Karpas-422 (cell line): Measurements from ENCODE around the gene HOXB8. TPM values are rescaled to one million over a fixed set of nuclear protein-coding genes. Genes with fewer than 3 reads are reported as not detected.

Experiments
- DNase-seq: peaks from one replicate; pipeline ENCODE4 v3.0.0-alpha.2; 2015
- H2AFZ ChIP-seq: fragments of 200-600 bp; sonication (generic); 2 replicates; pipeline ENCODE4 v1.6.1; 2014; ENCODE audit warnings: antibody characterized with exemption, low read length, mixed read lengths
- H3K27ac ChIP-seq: fragments of 200-600 bp; sonication (generic); 2 replicates; pipeline ENCODE4 v1.5.1; 2014; ENCODE audit warnings: mild to moderate bottlenecking, low read length, moderate library complexity
- H3K27me3 ChIP-seq: fragments of 200-600 bp; sonication (generic); 2 replicates; pipeline ENCODE4 v1.6.1; 2014; ENCODE audit warnings: low read length, mixed read lengths
- H3K36me3 ChIP-seq: fragments of 200-600 bp; sonication (generic); 2 replicates; pipeline ENCODE4 v1.6.1; 2014; ENCODE audit warnings: low read length, mixed read lengths; ENCODE audit not compliant: insufficient read depth
- H3K4me1 ChIP-seq: fragments of 200-600 bp; sonication (generic); 2 replicates; pipeline ENCODE4 v1.6.1; 2014; ENCODE audit warnings: mild to moderate bottlenecking, low read length, mixed read lengths
- H3K4me2 ChIP-seq: fragments of 200-600 bp; sonication (generic); 2 replicates; pipeline ENCODE4 v1.6.1; 2014; ENCODE audit warnings: low read length, low read depth, mild to moderate bottlenecking; ENCODE audit not compliant: poor library complexity, severe bottlenecking
- H3K4me3 ChIP-seq: fragments of 200-600 bp; sonication (generic); 2 replicates; pipeline ENCODE4 v1.5.1; 2014; ENCODE audit warnings: mild to moderate bottlenecking, antibody characterized with exemption, low read length, mixed read lengths
- H3K79me2 ChIP-seq: fragments of 200-600 bp; sonication (generic); 2 replicates; pipeline ENCODE4 v1.6.1; 2014; ENCODE audit warnings: mild to moderate bottlenecking, low read length, mixed read lengths
- H3K9ac ChIP-seq: fragments of 200-600 bp; sonication (generic); 2 replicates; pipeline ENCODE4 v1.6.0; 2014; ENCODE audit warnings: low read length
- H3K9me2 ChIP-seq: fragments of 200-600 bp; sonication (generic), shearing (Covaris generic); replicated peaks from 2 replicates; pipeline ENCODE4 v1.6.0; 2014; ENCODE audit warnings: mild to moderate bottlenecking, low read length, moderate library complexity; ENCODE audit not compliant: insufficient read depth
- H3K9me3 ChIP-seq: fragments of 300-700, 200-600 bp; sonication (generic); 2 replicates; pipeline ENCODE4 v1.6.1; 2014; ENCODE audit warnings: low read length, mixed read lengths
- H4K20me1 ChIP-seq: fragments of 200-600 bp; sonication (generic); 2 replicates; pipeline ENCODE4 v1.6.1; 2014; ENCODE audit warnings: mild to moderate bottlenecking, antibody characterized with exemption, low read length, low read depth; ENCODE audit not compliant: insufficient read depth
- total RNA-seq: library from RNA; depleted of rRNA; stranded (reverse); fragments of >200 nt; shearing (Covaris generic); gene quantifications from 2 replicates; pipeline ENCODE4 v1.2.3, GENCODE V29; 2014; ENCODE audit warnings: low replicate concordance

The HOXB8 gene
- total RNA-seq, 1 experiment from 2014 or later: 4.2 TPM

DNA sequence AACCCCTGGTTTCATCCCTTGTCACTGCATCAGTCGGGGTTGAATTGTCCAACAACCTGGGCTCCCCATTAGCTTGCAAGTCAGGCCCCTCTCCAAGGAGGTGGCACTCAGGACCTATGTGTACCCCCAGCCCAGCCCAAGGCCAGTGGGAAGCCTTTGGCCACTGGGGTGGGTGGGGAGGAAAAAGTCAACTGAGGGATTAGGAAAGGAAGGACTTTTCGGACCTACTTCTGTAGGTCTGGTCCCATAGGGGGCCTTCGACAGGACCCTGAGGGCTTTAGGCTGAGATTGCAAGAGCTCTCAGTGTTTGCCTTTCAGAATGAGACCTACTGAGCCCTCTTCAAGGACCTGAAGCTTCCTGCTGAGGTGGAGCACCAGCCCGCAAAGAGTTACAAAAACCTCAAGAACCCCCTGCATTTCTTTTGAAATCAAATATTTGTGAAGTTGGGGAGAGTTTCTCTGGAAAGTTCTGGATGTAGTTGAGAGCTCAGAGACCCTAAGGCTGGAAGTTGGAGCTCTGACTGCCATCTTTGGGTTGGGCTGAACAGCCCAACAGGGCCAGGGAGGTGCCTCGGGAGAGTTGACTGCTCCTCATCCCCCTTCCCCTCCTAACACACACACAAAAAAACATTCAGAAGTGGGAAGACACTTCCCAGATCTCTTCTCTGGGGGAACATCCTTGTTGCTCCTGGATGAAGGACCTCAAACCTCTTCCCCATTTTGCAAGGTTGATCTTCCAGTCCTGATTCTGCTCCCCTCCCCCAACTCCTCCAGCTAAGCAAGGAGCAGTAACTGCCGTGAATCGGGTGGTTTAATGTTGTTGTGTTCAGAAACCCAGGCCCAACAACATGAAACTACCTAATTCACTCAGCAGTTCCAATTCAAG lies 16.8 kb upstream of the HOXB8 start:
- no peak overlapping the region for H2AFZ ChIP-seq
- H3K4me2 ChIP-seq: no peak overlapping the region
- no peaks in the 10 kb centered on the region for H3K36me3 ChIP-seq
- H3K9ac ChIP-seq: no peak overlapping the region
- H3K4me1 ChIP-seq: peaks cover 20% of the 10 kb centered on the region
- H3K9me3 ChIP-seq: no peaks in the 10 kb centered on the region
- H3K27ac ChIP-seq: no peak overlapping the region
- no peaks in the 10 kb centered on the region for H3K27me3 ChIP-seq
- no peaks in the 10 kb centered on the region for H3K79me2 ChIP-seq
- no peaks in the 10 kb centered on the region for H3K9me2 ChIP-seq
- no peak overlapping the region for H3K4me3 ChIP-seq
- no peak for DNase-seq
- H4K20me1 ChIP-seq: no peaks in the 10 kb centered on the region

DNA sequence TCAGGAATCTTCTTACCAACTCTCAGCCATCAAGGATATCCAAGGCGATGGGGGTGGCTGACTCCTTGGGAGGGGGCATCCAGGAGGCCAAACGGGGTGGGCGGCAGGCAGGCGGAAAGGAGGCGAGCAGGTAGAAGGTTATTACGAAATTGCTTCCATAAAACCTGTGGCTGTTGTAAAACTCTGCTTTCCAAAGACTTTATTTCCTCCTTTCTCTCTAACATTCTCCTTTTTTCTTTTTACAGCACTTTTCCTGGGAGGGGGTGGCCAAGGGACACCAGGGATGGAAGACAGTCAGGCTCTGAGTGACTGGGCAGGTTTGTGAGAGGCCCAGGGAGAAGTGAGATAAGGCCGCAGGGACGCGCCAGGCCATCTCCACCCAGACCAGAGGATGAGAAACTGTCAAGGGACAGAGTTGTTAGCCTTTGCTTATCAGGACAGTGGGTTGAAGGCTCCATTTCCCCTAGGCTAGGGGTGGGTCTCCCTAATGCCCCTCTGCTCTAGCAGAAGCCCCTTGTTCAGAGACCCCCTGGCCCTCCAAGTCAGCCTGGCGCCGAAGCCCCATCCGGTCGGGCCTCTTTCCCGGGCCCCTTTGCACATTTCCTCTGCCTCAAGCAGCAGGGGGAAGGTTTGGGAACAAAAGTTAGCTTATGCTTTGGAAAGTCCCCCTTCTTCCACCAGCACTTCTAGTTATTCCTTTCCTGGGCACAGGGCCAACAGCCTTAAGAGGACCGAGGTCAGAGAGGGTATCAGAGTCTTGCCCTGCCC lies 16.0 kb upstream of the HOXB8 start:
- Histone ChIP-seq H3K27me3 (no peaks in the 10 kb centered on the region), H3K4me1 (peaks cover 20% of the 10 kb centered on the region), H4K20me1 (no peaks in the 10 kb centered on the region), H3K9me2 (no peaks in the 10 kb centered on the region), H3K27ac (no peak overlapping the region), H3K9me3 (no peaks in the 10 kb centered on the region), H3K9ac (no peak overlapping the region), H2AFZ (no peak overlapping the region), H3K4me3 (no peak overlapping the region), H3K4me2 (no peak overlapping the region), H3K36me3 (no peaks in the 10 kb centered on the region), H3K79me2 (no peaks in the 10 kb centered on the region)
- DNase-seq: no peak

DNA sequence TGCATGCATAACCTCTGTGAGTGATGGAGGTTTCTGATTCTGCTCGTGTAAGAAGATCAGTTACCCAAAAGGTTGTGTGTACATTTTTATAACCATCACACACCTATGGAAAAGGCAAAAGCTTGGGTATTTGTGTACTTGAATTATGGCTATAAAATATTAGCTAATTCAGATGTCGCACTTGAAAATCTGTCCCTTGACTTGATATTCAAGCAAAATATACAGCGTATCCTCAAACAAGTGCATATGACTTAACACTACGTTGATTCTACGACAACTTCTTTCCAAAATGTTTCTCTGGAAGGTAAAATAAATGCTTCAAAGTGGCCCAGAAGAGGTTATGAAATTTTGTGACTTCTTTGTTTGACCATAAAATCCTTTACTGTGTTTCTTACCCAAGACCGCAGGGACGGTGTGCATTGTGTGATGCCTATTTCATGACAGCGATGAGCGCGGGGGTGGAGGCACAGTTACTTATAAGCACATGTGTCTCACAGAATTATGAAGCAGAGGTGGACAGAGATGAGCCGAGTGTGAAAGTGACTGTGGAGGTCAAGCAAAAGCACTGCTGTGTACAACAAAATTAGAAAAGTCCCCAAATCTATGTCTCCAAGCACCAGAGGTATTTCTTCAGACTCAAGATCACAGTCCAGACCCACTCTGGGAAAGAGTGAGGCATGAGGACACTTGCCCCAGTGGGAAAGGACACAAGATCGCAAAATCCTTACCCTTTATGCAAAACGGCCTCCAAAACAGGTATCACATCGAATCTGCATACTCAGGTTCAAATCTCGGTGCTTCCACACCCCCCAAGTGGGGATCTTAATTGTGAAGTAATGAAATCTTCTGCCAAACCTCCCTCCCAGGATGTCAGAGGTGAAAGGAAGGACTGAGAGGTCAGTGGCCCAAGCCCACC lies 15.2 kb upstream of the HOXB8 start:
- no peaks in the 10 kb centered on the region for H3K36me3 ChIP-seq
- no peaks in the 10 kb centered on the region for H4K20me1 ChIP-seq
- H3K9me3 ChIP-seq: no peaks in the 10 kb centered on the region
- H3K9ac ChIP-seq: no peak overlapping the region
- no peak overlapping the region for H3K4me2 ChIP-seq
- H3K27ac ChIP-seq: no peak overlapping the region
- H3K9me2 ChIP-seq: no peaks in the 10 kb centered on the region
- H3K79me2 ChIP-seq: no peaks in the 10 kb centered on the region
- H2AFZ ChIP-seq: no peak overlapping the region
- no peak overlapping the region for H3K4me3 ChIP-seq
- peaks cover 16% of the 10 kb centered on the region for H3K4me1 ChIP-seq
- DNase-seq: no peak
- no peaks in the 10 kb centered on the region for H3K27me3 ChIP-seq

DNA sequence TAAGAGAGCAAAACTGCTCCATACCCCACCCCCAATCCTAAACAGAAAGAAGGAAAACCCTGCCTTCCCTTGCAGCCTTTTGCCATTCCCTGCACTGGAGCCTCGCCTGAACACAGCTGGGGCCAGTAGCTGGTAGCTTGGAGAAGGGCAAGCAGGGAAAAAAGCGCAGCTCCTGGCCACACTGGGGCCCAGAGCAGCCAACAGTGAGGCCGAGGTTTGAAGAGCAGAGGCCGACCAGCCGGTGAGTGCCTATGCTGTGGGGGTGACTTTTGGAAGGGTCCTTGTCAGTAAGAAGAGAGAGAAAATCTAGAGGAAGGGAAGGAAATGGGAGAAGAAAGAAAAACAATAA lies 14.3 kb upstream of the HOXB8 start:
- no peak overlapping the region for H3K4me3 ChIP-seq
- no peak overlapping the region for H3K4me2 ChIP-seq
- H3K4me1 ChIP-seq: peaks cover 11% of the 10 kb centered on the region
- no peak for DNase-seq
- no peak overlapping the region for H3K9ac ChIP-seq
- no peaks in the 10 kb centered on the region for H3K79me2 ChIP-seq
- no peaks in the 10 kb centered on the region for H3K9me3 ChIP-seq
- no peaks in the 10 kb centered on the region for H4K20me1 ChIP-seq
- H3K27me3 ChIP-seq: no peaks in the 10 kb centered on the region
- H2AFZ ChIP-seq: no peak overlapping the region
- H3K9me2 ChIP-seq: no peaks in the 10 kb centered on the region
- H3K36me3 ChIP-seq: no peaks in the 10 kb centered on the region
- H3K27ac ChIP-seq: no peak overlapping the region

DNA sequence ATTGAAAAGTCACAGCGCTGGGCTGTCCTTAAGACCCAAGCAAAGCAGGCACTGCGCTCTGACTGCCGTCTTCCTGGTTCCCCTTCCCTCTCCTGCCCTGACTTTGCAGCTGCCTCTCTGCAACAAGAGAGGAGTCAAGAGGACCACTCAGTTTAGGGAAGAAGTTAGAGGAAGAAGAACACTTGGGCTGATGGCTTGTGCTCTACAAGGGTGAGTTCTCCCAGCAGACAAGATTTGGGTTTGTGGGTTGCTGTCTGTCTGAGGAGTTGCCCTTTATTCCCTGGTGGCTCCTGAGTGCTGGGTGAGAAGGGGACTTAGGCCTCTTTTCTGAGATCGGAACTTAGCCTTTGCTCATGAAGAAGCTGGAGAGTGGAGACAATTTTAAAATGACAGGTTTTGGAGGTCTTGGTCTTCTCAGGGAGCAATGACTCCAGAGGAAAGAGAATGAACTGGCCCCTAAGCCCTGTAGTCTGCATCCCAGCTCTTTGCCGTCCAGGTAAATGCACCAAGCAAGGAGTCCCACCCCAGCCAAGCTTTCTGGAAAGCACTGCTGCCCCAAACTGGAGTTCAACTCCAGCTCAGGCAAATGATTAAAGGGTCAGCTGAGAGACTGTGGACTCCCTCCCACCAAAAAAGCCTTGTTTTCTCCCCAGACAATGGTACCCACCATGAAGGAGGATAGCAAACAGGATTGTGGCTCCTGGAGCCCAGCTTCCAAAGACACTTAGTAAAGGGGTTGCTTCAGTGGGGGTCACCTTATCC lies 13.7 kb upstream of the HOXB8 start:
- H3K4me2 ChIP-seq: no peak overlapping the region
- H3K27ac ChIP-seq: no peak overlapping the region
- DNase-seq: no peak
- H3K9me2 ChIP-seq: no peaks in the 10 kb centered on the region
- no peak overlapping the region for H3K9ac ChIP-seq
- no peaks in the 10 kb centered on the region for H4K20me1 ChIP-seq
- peaks cover 11% of the 10 kb centered on the region for H3K4me1 ChIP-seq
- H3K9me3 ChIP-seq: no peaks in the 10 kb centered on the region
- no peak overlapping the region for H3K4me3 ChIP-seq
- no peaks in the 10 kb centered on the region for H3K79me2 ChIP-seq
- no peaks in the 10 kb centered on the region for H3K27me3 ChIP-seq
- H3K36me3 ChIP-seq: no peaks in the 10 kb centered on the region
- no peak overlapping the region for H2AFZ ChIP-seq

DNA sequence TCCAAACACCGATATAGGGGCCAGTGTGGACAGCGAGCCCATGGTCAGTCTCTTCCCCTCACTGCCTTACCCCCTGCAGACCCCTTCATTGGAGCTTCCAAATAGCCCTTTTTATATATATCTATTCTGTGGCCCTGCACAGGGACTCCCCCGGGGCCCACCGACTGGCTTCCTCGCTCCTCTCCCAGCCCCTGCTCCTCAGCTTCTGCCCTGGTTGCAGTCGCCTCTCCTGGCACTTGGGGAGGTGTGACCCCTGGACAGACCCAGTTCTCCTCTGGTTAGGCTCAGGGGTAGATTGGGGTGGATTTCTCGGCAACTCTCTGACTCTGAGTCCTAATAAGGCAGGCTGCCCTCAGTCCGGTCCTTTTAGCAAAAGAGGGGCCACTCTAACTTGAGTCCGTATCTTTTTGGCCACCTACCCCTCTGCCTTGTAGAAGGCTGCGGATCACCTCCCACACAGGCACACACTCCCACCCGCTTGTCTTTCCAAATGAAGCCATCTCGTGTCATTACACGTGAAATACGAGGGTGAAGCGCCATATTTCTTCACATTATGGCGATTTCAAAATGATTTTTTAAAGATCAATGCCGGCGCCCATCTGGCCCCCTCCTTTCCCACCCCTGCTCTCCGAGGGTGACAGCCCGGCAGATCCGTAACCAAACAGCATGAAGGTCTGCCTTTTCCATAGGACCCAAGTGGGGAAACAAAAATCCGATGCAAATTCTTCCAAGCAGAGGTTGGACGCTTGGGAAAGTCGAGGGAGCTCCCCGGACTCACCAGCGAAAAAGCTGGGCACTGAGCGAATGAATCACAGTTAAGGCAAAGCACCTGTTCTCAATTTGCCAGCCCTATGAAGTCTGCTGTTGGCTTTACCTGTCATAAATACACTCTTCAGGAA lies 12.8 kb upstream of the HOXB8 start:
- H3K27me3 ChIP-seq: no peaks in the 10 kb centered on the region
- H3K79me2 ChIP-seq: no peaks in the 10 kb centered on the region
- no peak overlapping the region for H3K4me2 ChIP-seq
- H2AFZ ChIP-seq: no peak overlapping the region
- H4K20me1 ChIP-seq: no peaks in the 10 kb centered on the region
- no peaks in the 10 kb centered on the region for H3K9me3 ChIP-seq
- no peak for DNase-seq
- H3K9me2 ChIP-seq: no peaks in the 10 kb centered on the region
- H3K4me1 ChIP-seq: peaks cover 11% of the 10 kb centered on the region
- no peaks in the 10 kb centered on the region for H3K36me3 ChIP-seq
- no peak overlapping the region for H3K4me3 ChIP-seq
- no peak overlapping the region for H3K27ac ChIP-seq
- no peak overlapping the region for H3K9ac ChIP-seq

DNA sequence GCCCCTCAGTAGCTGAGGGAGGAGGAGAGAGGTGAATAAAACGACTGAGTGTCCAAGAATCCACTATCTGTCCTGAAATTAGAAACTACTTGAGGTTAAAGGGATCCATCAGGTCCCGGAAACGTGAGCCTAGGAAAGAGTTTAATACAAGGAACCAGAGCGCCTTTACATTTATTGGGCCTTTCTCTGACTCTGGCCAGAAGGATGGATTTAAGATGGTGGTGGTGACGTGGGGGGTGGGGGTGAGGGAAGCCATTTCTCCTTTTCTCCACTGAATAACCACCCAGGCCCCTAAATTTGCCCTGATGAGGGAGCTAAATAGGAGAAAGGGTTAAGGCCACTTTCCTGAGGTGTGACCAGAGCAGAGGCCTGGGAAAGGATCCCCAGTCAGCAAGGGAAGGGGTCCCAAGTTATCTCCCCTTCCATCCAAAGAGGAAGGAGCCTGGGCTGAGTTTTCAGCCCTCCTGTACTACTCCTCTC lies 12.1 kb upstream of the HOXB8 start:
- Histone ChIP-seq H3K4me1 (peaks cover 11% of the 10 kb centered on the region), H3K9me2 (no peaks in the 10 kb centered on the region), H3K27ac (no peak overlapping the region), H3K4me3 (peak overlapping the region; percentile 59; the same call in 1 of the 2 replicates), H3K36me3 (no peaks in the 10 kb centered on the region), H3K79me2 (no peaks in the 10 kb centered on the region), H3K9ac (no peak overlapping the region), H4K20me1 (no peaks in the 10 kb centered on the region), H3K4me2 (peak overlapping the region; percentile 60), H2AFZ (no peak overlapping the region; the same call in 1 of the 2 replicates), H3K27me3 (no peaks in the 10 kb centered on the region), H3K9me3 (no peaks in the 10 kb centered on the region)
- no peak for DNase-seq
